Placental epithelial cell (primary cell): ENCODE results near the gene OR10D3. TPM values are rescaled to one million over a fixed set of nuclear protein-coding genes. Genes with fewer than 3 reads are reported as not detected.

ENCODE experiments used
- total RNA-seq: library from RNA; depleted of rRNA; stranded (reverse); fragments of >200 nt; gene quantifications from 2 replicates; pipeline ENCODE4 v1.2.3, GENCODE V29; 2012

OR10D3 gene, protein sequence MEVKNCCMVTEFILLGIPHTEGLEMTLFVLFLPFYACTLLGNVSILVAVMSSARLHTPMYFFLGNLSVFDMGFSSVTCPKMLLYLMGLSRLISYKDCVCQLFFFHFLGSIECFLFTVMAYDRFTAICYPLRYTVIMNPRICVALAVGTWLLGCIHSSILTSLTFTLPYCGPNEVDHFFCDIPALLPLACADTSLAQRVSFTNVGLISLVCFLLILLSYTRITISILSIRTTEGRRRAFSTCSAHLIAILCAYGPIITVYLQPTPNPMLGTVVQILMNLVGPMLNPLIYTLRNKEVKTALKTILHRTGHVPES
- not detected in 2 replicates for total RNA-seq

DNA sequence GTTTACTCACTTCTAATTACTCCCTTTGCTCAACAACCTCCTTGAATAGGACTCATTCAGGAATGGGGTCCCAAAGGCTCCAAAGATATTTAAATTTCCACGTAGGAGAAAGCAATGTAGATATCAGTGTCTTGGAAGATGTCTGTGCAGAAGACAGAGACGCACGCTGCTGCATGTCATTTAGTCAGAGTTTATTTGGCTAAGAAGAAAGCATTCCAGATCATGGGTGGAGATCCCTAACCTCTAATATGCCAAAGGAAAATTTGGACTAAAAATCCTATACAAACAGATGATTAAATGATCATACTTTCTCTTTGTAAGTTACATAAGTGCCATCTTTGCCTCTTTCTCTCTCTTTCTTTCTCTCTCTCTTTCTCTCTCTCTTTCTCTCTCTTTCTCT is at the start of gene OR10D3:
Gene OR10D3 (plus strand): TSS at position 278 of the 400 bp plus-strand sequence. CDS start 1,925 bp downstream, outside the sequence.

Other genes with a start within 250 kb of the OR10D3 start
- gene OR4D5, start 243.7 kb upstream of the OR10D3 start, total RNA-seq = not detected in 2 replicates
- gene OR6T1, start 239.5 kb upstream of the OR10D3 start, total RNA-seq = not detected in 2 replicates
- not detected in 2 replicates for gene OR10S1, start 205.6 kb upstream of the OR10D3 start, total RNA-seq
- gene OR10G6, start 188.2 kb upstream of the OR10D3 start, total RNA-seq = not detected in 2 replicates
- not detected in 2 replicates for gene OR10G4, start 170.3 kb upstream of the OR10D3 start, total RNA-seq
- 0.39 TPM in 1 of 2 replicates, not detected in the other for gene OR10G9, start 160.3 kb upstream of the OR10D3 start, total RNA-seq
- gene OR10G8, start 156.5 kb upstream of the OR10D3 start, total RNA-seq = not detected in 2 replicates
- not detected in 2 replicates for gene OR10G7, start 142.0 kb upstream of the OR10D3 start, total RNA-seq
- 157 and 161 TPM in 2 replicates for gene VWA5A, start 67.9 kb upstream of the OR10D3 start, total RNA-seq
- gene OR8G1, start 57.8 kb downstream of the OR10D3 start, total RNA-seq = not detected in 2 replicates
- gene OR8G5, start 73.0 kb downstream of the OR10D3 start, total RNA-seq = not detected in 2 replicates
- gene OR8D1, start 130.6 kb downstream of the OR10D3 start, total RNA-seq = not detected in 2 replicates
- not detected in 2 replicates for gene OR8D2, start 136.9 kb downstream of the OR10D3 start, total RNA-seq
- not detected in 2 replicates for gene OR8B2, start 201.2 kb downstream of the OR10D3 start, total RNA-seq
- gene OR8B3, start 215.7 kb downstream of the OR10D3 start, total RNA-seq = not detected in 2 replicates
- gene OR8B4, start 241.5 kb downstream of the OR10D3 start, total RNA-seq = not detected in 2 replicates